ENCODE data around the gene AASS.

AASS gene

DNA sequence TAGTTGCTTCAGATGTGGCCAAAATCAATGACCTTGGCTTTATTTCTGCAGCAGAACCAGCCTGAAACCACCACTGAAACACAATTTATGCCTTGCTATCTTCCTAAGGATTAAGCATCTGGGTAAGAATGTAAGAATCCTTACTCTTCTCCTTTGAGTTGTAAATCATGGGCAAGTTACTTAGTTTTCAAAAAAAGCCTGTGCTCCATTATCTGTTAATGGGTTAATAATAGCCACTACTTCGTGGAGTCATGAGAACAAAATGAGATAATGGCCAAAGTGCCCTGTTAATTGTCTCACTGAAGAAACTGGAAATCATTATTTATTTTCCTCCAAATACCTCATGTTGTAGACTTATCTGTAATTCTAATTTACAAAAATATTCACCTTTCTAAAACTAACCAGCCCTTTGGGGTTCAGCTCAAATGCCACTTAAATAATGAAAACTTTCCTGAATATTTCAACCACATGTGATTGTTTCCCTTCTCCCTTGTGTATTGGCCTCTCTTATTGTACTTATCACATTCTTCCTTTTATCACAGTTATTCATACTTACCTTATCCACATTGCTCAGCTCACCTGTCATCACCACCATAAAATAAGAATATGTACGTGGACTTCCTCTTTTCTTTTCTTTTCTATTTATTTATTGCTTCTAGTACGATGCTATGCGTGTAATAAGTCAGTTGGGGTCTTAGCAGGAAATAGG lies 2.0 kb upstream of the AASS start:
- Histone ChIP-seq H3K4me1 (ENCODE audit: control insufficient read depth in 1 of 2, insufficient read depth in 1 of 2, low read depth in 1 of 2, low read length in 1 of 2) (peaks cover 0 to 17% of the 10 kb centered on the region in 2 experiments), H3K36me3 (no peaks in the 10 kb centered on the region), H3K9me3 (no peaks in the 10 kb centered on the region), H3K27me3 (peaks cover 56% of the 10 kb centered on the region), H3K4me3 (ENCODE audit: low read depth in 1 of 2, low read length in 1 of 2) (no peak overlapping the region), H3K27ac (no peak overlapping the region)
- TF ChIP-seq, protein P1, sequence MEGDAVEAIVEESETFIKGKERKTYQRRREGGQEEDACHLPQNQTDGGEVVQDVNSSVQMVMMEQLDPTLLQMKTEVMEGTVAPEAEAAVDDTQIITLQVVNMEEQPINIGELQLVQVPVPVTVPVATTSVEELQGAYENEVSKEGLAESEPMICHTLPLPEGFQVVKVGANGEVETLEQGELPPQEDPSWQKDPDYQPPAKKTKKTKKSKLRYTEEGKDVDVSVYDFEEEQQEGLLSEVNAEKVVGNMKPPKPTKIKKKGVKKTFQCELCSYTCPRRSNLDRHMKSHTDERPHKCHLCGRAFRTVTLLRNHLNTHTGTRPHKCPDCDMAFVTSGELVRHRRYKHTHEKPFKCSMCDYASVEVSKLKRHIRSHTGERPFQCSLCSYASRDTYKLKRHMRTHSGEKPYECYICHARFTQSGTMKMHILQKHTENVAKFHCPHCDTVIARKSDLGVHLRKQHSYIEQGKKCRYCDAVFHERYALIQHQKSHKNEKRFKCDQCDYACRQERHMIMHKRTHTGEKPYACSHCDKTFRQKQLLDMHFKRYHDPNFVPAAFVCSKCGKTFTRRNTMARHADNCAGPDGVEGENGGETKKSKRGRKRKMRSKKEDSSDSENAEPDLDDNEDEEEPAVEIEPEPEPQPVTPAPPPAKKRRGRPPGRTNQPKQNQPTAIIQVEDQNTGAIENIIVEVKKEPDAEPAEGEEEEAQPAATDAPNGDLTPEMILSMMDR (IDR thresholded peaks at IDR 0.05) = no peak

DNA sequence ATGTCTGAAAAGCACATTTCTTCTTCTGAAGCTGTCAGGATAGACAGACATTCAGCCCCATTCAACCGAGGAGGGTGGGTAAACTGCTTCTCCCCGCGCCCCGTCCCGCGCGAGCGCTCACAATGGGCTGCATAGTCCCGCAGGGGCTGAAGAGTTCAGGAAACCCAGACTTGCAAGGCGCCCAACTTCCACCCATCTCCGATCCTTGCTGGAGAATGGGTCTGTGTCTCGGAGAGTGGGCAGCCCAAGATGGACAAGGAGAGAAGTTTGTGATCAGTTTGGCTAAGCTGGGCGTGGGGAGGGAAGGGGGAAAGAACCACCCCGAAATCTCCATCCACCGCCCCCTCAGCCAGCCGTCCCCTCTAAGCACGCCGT lies 686 bp downstream of the AASS start:
- peaks cover 0 to 17% of the 10 kb centered on the region in 2 experiments for H3K4me1 ChIP-seq (ENCODE audit: control insufficient read depth in 1 of 2, insufficient read depth in 1 of 2, low read depth in 1 of 2, low read length in 1 of 2)
- H3K27ac ChIP-seq = no peak overlapping the region
- H3K9me3 ChIP-seq = no peaks in the 10 kb centered on the region
- peaks cover 65% of the 10 kb centered on the region for H3K27me3 ChIP-seq
- H3K4me3 ChIP-seq (ENCODE audit: low read depth in 1 of 2, low read length in 1 of 2) = peak overlapping the region; percentile 32 to 63
- TF ChIP-seq, protein P1 (IDR thresholded peaks at IDR 0.05) = no peak
- H3K36me3 ChIP-seq = no peaks in the 10 kb centered on the region

DNA sequence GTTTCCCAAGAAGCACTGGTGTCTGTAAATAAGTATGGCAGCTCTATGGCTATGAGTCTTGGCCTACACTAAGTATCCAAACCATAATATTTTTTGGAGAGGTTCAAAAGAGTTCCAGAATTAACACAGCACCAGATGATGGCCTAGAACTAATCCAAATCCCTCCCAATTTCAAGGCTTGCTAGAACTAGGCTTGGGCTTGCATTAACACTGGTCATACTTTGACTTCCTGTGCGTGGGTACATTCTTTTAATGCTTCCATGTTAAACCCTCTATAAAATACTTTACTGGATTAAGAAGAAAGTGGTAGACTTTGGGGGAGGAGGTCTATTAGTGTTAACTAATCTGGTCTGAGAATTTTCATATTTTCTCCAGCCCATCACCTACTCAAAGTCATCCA lies 3.1 kb downstream of the AASS start:
- Histone ChIP-seq H3K9me3 (no peaks in the 10 kb centered on the region), H3K4me3 (ENCODE audit: low read depth in 1 of 2, low read length in 1 of 2) (no peak overlapping the region), H3K4me1 (ENCODE audit: control insufficient read depth in 1 of 2, insufficient read depth in 1 of 2, low read depth in 1 of 2, low read length in 1 of 2) (peaks cover 0 to 26% of the 10 kb centered on the region in 2 experiments), H3K27ac (no peak overlapping the region), H3K36me3 (no peaks in the 10 kb centered on the region), H3K27me3 (peaks cover 68% of the 10 kb centered on the region)
- TF ChIP-seq, protein P1 (IDR thresholded peaks at IDR 0.05) = no peak

DNA sequence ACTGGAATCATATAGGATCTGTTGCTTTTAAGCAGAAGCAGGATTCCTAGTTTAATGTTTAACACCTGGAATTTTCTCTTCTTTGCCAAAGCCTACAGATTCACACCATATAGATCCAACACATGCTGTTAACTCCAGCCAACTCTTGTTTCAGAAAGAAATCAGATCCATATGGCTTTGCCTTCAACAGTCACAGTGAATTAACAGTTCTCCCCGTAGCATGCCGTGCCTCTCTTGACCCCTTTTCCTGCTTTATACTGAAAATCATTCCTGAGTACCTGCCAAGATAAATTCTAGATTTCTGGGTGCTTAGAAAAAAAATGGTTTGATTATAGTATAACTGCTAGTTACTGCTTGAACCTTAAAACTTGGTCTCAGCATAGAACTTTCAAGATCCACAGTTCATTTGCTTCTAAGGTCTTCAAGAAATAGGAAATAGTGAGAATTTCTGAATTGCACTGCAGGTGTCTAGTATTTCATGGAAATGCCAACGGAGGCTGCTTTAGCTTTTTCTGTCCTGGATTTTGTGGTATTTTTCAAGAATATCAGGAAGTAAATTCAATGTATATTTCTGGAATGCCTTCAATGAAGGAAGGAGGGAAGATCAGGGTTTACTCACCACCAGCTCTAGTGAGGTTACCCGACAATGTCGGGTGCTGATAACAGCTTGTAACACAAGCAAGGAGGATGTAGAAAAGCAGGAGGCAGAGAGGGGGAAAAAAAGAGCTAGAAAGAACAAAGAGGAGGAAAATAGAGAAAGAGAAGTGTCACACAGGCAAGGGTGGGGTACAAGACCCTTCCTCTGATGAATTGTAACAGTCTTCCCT lies 6.6 kb downstream of the AASS start:
- Histone ChIP-seq H3K36me3 (no peaks in the 10 kb centered on the region), H3K9me3 (no peaks in the 10 kb centered on the region), H3K27ac (no peak overlapping the region), H3K4me3 (ENCODE audit: low read depth in 1 of 2, low read length in 1 of 2) (peak overlapping the region in 1 of 2 experiments; percentile 19), H3K27me3 (peaks cover 34% of the 10 kb centered on the region), H3K4me1 (ENCODE audit: control insufficient read depth in 1 of 2, insufficient read depth in 1 of 2, low read depth in 1 of 2, low read length in 1 of 2) (peaks cover 0 to 8% of the 10 kb centered on the region in 2 experiments)
- TF ChIP-seq, protein P1 (IDR thresholded peaks at IDR 0.05) = no peak

DNA sequence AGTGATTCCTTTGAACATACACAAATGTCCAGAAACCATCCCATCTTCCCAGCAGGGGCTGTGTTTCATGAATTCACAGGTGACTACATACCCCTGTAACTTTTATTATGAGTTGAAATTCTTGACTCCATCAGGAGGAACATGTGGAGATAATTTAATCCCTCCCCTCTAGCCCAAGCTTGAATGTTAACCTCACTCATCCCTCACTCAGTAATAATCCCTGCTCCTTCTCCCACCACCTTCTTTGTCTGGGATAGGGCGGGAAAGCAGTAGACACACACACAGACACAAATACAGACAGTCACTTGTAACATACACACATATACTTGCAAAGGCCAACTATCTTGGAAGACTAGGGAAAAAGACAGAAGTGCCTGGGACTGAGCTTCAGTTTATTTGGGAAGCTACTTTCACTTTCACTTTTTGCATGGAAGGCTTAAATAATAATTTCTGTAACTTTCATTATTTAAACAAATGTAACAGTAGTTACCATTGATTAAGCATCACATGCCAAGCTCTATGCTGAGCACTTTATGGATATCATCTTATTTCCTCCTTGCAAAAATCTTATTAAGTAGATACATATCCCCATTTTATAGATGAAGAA lies 7.3 kb downstream of the AASS start:
- peaks cover 26% of the 10 kb centered on the region for H3K27me3 ChIP-seq
- no peaks in the 10 kb centered on the region for H3K9me3 ChIP-seq
- no peak overlapping the region for H3K27ac ChIP-seq
- TF ChIP-seq, protein P1 (IDR thresholded peaks at IDR 0.05) = no peak
- no peaks in the 10 kb centered on the region for H3K36me3 ChIP-seq
- peak overlapping the region in 1 of 2 experiments; percentile 19 for H3K4me3 ChIP-seq (ENCODE audit: low read depth in 1 of 2, low read length in 1 of 2)
- H3K4me1 ChIP-seq (ENCODE audit: control insufficient read depth in 1 of 2, insufficient read depth in 1 of 2, low read depth in 1 of 2, low read length in 1 of 2) = peaks cover 0 to 8% of the 10 kb centered on the region in 2 experiments

Data from neutrophil (primary cell).